Stimulated activated naive CD8-positive, alpha-beta T cell treated with anti-CD3 and anti-CD28 coated beads, Interleukin-15, Interleukin-2, amounts not matched to agents 100 U/mL and 50 U/mL, for 24 hours (primary cell): ENCODE measurements around the gene TOMM22.

Experiments
- ATAC-seq: fragments of 150-1000 bp; cut with Tn5 transposase; one replicate; pipeline ENCODE4 v1.10.0; 2021
- DNase-seq: peaks from one replicate; pipeline ENCODE4 v3.0.0; 2021

TOMM22 gene

GRCh38 chr22:38696606-38697424, 15.1 kb downstream of the TOMM22 start:
- no peak for DNase-seq
- ATAC-seq: peak; percentile 52

GRCh38 chr22:38697425-38698089, 15.8 kb downstream of the TOMM22 start:
- ATAC-seq (no peak), DNase-seq (no peak)

DNA sequence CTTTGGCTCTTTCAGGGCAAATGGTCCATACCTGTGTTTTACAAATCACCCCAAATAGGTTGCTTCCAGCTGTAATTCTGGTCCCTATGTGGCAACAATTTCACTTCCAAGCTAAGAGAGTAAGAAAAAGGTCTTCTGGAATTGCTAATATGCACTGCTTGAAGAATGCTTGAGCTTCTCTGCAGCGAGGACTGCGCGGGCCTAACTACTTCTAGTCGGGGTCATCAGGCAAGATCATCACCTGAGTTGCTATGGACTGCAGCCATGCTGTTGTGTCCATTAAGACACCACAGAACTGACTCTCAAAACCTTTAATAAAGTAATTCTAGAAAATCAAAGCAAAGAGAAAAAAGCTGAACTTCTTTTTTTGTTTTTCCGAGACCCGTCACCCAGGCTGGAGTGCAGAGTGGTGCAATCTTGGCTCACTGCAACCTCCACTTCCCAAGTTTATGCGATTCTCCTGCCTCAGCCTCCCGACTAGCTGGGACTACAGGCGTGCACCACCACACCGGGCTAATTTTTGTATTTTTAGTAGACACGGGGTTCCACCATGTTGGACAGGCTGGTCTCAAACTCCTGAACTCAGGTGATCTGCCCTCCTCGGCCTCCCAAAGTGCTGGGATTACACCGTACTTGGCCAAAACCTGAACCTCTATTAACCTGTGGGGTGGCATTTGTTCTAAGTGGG, 16.8 kb downstream of the TOMM22 start:
- ATAC-seq (no peak), DNase-seq (no peak)

GRCh38 chr22:38699143-38699542, 17.4 kb downstream of the TOMM22 start:
- no peak for DNase-seq
- no peak for ATAC-seq

GRCh38 chr22:38699784-38700183, 18.0 kb downstream of the TOMM22 start:
- no peak for ATAC-seq
- no peak for DNase-seq

DNA sequence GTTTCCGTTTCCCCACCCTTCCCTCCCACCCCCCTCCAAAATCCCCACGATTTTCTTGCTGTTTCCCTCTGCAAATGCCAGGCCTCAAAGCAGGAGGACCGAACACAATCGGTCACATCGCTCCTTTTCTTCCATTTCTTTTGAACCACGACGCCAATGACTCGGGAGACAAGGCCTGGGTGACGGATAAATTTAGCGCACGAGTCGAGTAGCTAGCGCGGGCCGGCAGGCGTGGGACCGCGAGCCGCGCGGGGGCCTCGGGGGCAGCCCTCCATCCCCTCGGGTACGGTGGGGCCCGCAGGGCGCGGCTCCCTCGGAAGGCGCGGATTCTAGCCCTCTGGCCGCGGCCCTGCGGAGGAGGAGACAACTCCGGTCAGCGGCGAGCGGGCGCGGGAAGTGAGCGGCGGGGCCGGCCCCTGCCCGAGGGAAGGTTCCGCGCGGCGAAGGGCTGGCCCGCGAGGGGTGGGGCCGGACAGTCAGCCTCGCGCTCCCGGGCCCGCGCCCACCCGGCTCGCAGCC, 18.6 kb downstream of the TOMM22 start:
- ATAC-seq: peak; percentile 8
- DNase-seq: no peak

GRCh38 chr22:38700789-38701628, 19.3 kb downstream of the TOMM22 start, which contains the start of gene JOSD1:
JOSD1 (minus strand) TSS chr22:38700943; CDS start chr22:38699987, 956 bp downstream.
- peak; percentile 44 for ATAC-seq

GRCh38 chr22:38704654-38705234, 23.0 kb downstream of the TOMM22 start:
- no peak for DNase-seq

More at GRCh38 chr22:38700789-38701628, 19.3 kb downstream of the TOMM22 start, which contains the start of gene JOSD1:
- DNase-seq: peak; percentile 100

GRCh38 chr22:38705235-38706100, 23.7 kb downstream of the TOMM22 start, which contains the start of gene GTPBP1:
GTPBP1 (plus strand) TSS chr22:38705944; CDS start chr22:38705956, 12 bp downstream.
- ATAC-seq: peak; percentile 89

More at GRCh38 chr22:38704654-38705234, 23.0 kb downstream of the TOMM22 start:
- no peak for ATAC-seq

GRCh38 chr22:38706101-38706900, 24.5 kb downstream of the TOMM22 start:
- DNase-seq (peak; percentile 51), ATAC-seq (no peak)

More at GRCh38 chr22:38705235-38706100, 23.7 kb downstream of the TOMM22 start, which contains the start of gene GTPBP1:
- peak; percentile 95 for DNase-seq

DNA sequence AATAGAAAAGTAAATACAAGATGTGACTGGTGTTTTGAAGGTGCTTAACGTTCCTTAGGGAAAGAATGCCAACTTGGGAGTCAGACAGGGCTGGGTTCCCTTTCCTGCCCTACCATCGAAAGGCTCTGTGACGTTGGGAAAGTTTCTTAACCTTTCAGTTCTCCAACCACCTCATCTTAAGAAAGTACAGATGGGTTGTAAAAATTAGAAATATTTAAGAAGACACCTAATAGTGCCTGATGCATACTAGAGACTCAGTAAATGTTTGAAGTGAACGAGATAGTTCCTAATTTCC, 25.1 kb downstream of the TOMM22 start:
- no peak for ATAC-seq
- no peak for DNase-seq

- no peak for ATAC-seq
- no peak for DNase-seq
Measured at GRCh38 chr22:38707346-38707745, 25.6 kb downstream of the TOMM22 start.

GRCh38 chr22:38707984-38708383, 26.2 kb downstream of the TOMM22 start:
- no peak for ATAC-seq
- DNase-seq: no peak

DNA sequence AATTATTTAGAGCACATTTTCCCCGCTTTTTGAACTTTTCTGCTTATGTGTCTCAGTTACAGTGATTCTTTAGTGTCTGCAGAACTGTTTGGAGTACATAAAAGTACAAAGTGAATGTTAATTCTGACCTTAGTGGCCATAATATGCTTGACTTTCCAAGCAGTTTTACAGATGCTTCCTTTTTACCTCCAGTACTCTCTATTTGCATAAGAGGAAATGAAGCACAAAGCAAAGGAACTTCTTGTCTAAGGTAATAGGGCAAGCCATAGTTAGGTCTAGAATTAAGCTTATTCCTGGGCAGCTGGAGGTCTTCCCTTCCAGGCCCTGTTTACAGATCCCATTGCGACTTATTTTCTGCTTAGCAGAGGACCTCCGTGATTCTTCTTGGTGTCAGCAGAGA, 27.5 kb downstream of the TOMM22 start:
- DNase-seq (no peak), ATAC-seq (no peak)

GRCh38 chr22:38710351-38710750, 28.6 kb downstream of the TOMM22 start:
- DNase-seq: no peak
- no peak for ATAC-seq

- ATAC-seq (no peak), DNase-seq (no peak)
Measured at GRCh38 chr22:38710866-38711265, 29.1 kb downstream of the TOMM22 start.

- no peak for ATAC-seq
- no peak for DNase-seq
Measured at GRCh38 chr22:38712486-38713207, 30.9 kb downstream of the TOMM22 start.

DNA sequence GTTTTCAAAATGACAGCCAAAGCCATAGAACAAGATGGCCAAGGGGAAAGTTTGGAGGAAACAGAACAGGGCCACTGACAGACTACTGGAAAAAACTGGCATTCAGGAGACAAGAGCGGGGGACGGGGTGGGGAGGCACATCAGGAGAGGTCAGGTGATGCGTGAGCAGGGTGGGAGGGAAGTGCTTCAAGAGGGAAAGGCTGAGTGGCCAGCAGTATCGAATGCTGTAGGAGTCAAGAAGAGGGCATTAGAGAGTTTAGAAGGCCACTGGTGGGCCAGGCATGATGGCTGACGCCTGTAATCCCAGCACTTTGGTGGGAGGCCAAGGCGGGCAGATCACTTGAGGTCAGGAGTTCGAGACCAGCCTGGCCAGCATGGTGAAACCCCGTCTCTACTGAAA, 32.2 kb downstream of the TOMM22 start:
- DNase-seq (no peak), ATAC-seq (no peak)
